HepG2 (cell line): ENCODE data around the gene LRRFIP2. TPM values are rescaled to one million over a fixed set of nuclear protein-coding genes. Genes with fewer than 3 reads are reported as not detected.
A peak's percentile ranks its signal among the peaks of the same experiment; 100 is the strongest.

Source experiments
- AFF4 ChIP-seq: sonication (generic); formaldehyde crosslinking; IDR thresholded peaks from 2 replicates; pipeline ENCODE4 v1.4.0; 2020; ENCODE audit warnings: missing genetic modification reagents
- GATA4 ChIP-seq: sonication (generic); IDR thresholded peaks from 2 replicates; pipeline ENCODE4 v1.6.1; 2016; ENCODE audit warnings: antibody characterized with exemption, low read depth, borderline replicate concordance
- KDM2A ChIP-seq: sonication (generic); formaldehyde crosslinking; IDR thresholded peaks from 2 replicates; pipeline ENCODE4 v1.4.0; 2020; ENCODE audit warnings: low read depth, missing genetic modification reagents, borderline replicate concordance
- MBD4 ChIP-seq: IDR thresholded peaks from 2 replicates; pipeline ENCODE4 v1.6.1; 2012; ENCODE audit warnings: low read length, inconsistent platforms, borderline replicate concordance
- NFE2 ChIP-seq: sonication (generic); formaldehyde crosslinking; IDR thresholded peaks from 2 replicates; pipeline ENCODE4 v1.4.0; 2020; ENCODE audit warnings: missing genetic modification reagents
- PCBP1 ChIP-seq: fragments of 200-400 bp; formaldehyde crosslinking; IDR thresholded peaks from 2 replicates; pipeline ENCODE4 v1.6.1; 2017; ENCODE audit warnings: mild to moderate bottlenecking, low read depth, low read length, borderline replicate concordance
- PHF8 ChIP-seq: sonication (generic); formaldehyde crosslinking; IDR thresholded peaks from 2 replicates; pipeline ENCODE4 v1.5.0; 2020; ENCODE audit warnings: missing genetic modification reagents
- RBFOX2 ChIP-seq: fragments of 200-400 bp; formaldehyde crosslinking; IDR thresholded peaks from 2 replicates; pipeline ENCODE4 v1.6.1; 2017; ENCODE audit warnings: low read depth, mild to moderate bottlenecking, low read length
- RFX1 ChIP-seq: fragments of 450-650 bp; IDR thresholded peaks from 2 replicates; pipeline ENCODE4 v1.6.1; 2017
- SAP130 ChIP-seq: IDR thresholded peaks from 2 replicates; pipeline ENCODE4 v1.6.1; 2016; ENCODE audit warnings: low read depth
- SATB2 ChIP-seq: sonication (generic); formaldehyde crosslinking; IDR thresholded peaks from 2 replicates; pipeline ENCODE4 v1.5.0; 2020; ENCODE audit warnings: missing genetic modification reagents
- SMARCC2 ChIP-seq: fragments of 450-650 bp; IDR thresholded peaks from 2 replicates; pipeline ENCODE4 v1.6.1; 2017; ENCODE audit warnings: antibody characterized with exemption, mild to moderate bottlenecking
- TCF7 ChIP-seq: sonication (generic); IDR thresholded peaks from 2 replicates; pipeline ENCODE4 v1.6.1; 2016; ENCODE audit warnings: antibody characterized with exemption, low read depth
- XBP1 ChIP-seq: sonication (generic); formaldehyde crosslinking; IDR thresholded peaks from 2 replicates; pipeline ENCODE4 v1.5.0; 2020; ENCODE audit warnings: missing genetic modification reagents
- ZNF138 ChIP-seq: sonication (generic); formaldehyde crosslinking; IDR thresholded peaks from 2 replicates; pipeline ENCODE4 v1.5.0; 2020; ENCODE audit warnings: mild to moderate bottlenecking, low read depth, missing genetic modification reagents
- ZNF441 ChIP-seq: sonication (generic); formaldehyde crosslinking; IDR thresholded peaks from 2 replicates; pipeline ENCODE4 v1.7.0; 2021; ENCODE audit warnings: missing genetic modification reagents, borderline replicate concordance
- ZNF710 ChIP-seq: sonication (generic); formaldehyde crosslinking; IDR thresholded peaks from 2 replicates; pipeline ENCODE4 v1.5.0; 2020; ENCODE audit warnings: mild to moderate bottlenecking, missing genetic modification reagents, borderline replicate concordance
- ZNF788 ChIP-seq: sonication (generic); formaldehyde crosslinking; IDR thresholded peaks from 2 replicates; pipeline ENCODE4 v1.5.0; 2020; ENCODE audit warnings: mild to moderate bottlenecking, missing genetic modification reagents, borderline replicate concordance
- polyA plus RNA-seq, 8 experiments: library from polyadenylated mRNA; depleted of rRNA in 3 of 8; stranded (reverse) in 7 of 8; unstranded in 1 of 8; fragments of >200 nt; fragmentation: Illumina TruSeq in 4 of 8; extraction: Trizol in 4 of 8; gene quantifications; 2 replicates each; pipeline versions ENCODE4 v1.2.1 to v1.2.3, GENCODE V29; 2011 to 2016; ENCODE audit warnings: low read depth in 4 of 8, missing spikeins in 1 of 8, mixed read lengths in 1 of 8; ENCODE audit not compliant: insufficient read depth in 1 of 8
- total RNA-seq, 5 experiments: library from RNA; depleted of rRNA; stranded (reverse); fragments of >200 nt; fragmentation: Illumina TruSeq; extraction: Trizol; gene quantifications; 2 replicates each; pipeline ENCODE4 v1.2.3, GENCODE V29; 2016; ENCODE audit warnings: low read depth in 1 of 5
- TF ChIP-seq, protein P1 (sequence below): sonication (generic); formaldehyde crosslinking; conservative IDR thresholded peaks from 2 replicates; pipeline ENCODE4 v1.8.0; 2022; ENCODE audit warnings: mild to moderate bottlenecking, moderate library complexity, missing genetic modification reagents
- TF ChIP-seq, protein P2 (sequence below): IDR thresholded peaks from 2 replicates; pipeline ENCODE4 v1.6.1; 2016; ENCODE audit warnings: control low read depth

LRRFIP2 gene
- total and polyA plus RNA-seq, 2 of the 13 experiments (the other 11 are each of a cell fraction or from before 2014, with no cell fraction given) = 13.5 to 32.2 TPM

DNA sequence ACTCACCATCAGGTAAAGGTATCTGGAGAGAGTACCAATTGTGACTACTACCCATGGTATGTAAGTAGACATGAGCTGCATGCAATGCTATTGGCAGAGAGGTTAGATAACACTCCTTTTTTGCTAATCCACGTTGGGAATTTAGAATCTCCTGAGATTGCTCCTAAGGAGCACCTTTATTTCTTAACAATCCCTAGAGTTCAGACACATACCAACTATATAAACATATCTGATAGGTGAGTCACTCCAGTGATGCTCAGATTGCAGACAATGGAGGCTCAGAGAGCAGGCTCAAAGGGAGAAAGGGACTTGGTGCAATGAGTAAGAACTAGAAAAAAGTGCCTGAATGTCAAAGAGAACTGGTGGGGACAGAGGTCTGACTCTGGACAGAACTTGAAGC lies 47.0 kb upstream of the LRRFIP2 start (continued):
- TF ChIP-seq, protein P1, sequence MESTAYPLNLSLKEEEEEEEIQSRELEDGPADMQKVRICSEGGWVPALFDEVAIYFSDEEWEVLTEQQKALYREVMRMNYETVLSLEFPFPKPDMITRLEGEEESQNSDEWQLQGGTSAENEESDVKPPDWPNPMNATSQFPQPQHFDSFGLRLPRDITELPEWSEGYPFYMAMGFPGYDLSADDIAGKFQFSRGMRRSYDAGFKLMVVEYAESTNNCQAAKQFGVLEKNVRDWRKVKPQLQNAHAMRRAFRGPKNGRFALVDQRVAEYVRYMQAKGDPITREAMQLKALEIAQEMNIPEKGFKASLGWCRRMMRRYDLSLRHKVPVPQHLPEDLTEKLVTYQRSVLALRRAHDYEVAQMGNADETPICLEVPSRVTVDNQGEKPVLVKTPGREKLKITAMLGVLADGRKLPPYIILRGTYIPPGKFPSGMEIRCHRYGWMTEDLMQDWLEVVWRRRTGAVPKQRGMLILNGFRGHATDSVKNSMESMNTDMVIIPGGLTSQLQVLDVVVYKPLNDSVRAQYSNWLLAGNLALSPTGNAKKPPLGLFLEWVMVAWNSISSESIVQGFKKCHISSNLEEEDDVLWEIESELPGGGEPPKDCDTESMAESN (CRISPR knock-in tag) = no peak
- no peak for TF ChIP-seq SATB2 (CRISPR knock-in tag)
- TF ChIP-seq XBP1 (CRISPR knock-in tag) = no peak
- no peak for TF ChIP-seq RFX1
- TF ChIP-seq ZNF788 (CRISPR knock-in tag) = no peak
- 0 out of 2 replicates have a peak, but pooled peaks have one; percentile 20 for TF ChIP-seq ZNF710 (CRISPR knock-in tag)
- TF ChIP-seq ZNF138 (CRISPR knock-in tag) = no peak
- TF ChIP-seq TCF7 = no peak; the same call in 1 of the 2 replicates
- no peak for TF ChIP-seq NFE2 (CRISPR knock-in tag)
- no peak for TF ChIP-seq MBD4
- no peak for TF ChIP-seq PHF8 (CRISPR knock-in tag)
- no peak for TF ChIP-seq RBFOX2
- no peak for TF ChIP-seq PCBP1
- TF ChIP-seq, protein P2, sequence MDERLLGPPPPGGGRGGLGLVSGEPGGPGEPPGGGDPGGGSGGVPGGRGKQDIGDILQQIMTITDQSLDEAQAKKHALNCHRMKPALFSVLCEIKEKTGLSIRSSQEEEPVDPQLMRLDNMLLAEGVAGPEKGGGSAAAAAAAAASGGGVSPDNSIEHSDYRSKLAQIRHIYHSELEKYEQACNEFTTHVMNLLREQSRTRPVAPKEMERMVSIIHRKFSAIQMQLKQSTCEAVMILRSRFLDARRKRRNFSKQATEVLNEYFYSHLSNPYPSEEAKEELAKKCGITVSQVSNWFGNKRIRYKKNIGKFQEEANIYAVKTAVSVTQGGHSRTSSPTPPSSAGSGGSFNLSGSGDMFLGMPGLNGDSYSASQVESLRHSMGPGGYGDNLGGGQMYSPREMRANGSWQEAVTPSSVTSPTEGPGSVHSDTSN (CRISPR knock-in tag) = no peak
- TF ChIP-seq SMARCC2 = no peak
- 0 out of 2 replicates have a peak, but pooled peaks have one; percentile 34 for TF ChIP-seq SAP130 (CRISPR knock-in tag)
- no peak for TF ChIP-seq GATA4
- no peak for TF ChIP-seq ZNF441 (CRISPR knock-in tag)
- TF ChIP-seq KDM2A (CRISPR knock-in tag) = no peak
- TF ChIP-seq AFF4 (CRISPR knock-in tag) = no peak
